Measurements from ENCODE around the gene IKBKE.

GRCh38 chr1:206516728-206516990 is 46.4 kb downstream of the IKBKE start:
- TF ChIP-seq, protein P1, sequence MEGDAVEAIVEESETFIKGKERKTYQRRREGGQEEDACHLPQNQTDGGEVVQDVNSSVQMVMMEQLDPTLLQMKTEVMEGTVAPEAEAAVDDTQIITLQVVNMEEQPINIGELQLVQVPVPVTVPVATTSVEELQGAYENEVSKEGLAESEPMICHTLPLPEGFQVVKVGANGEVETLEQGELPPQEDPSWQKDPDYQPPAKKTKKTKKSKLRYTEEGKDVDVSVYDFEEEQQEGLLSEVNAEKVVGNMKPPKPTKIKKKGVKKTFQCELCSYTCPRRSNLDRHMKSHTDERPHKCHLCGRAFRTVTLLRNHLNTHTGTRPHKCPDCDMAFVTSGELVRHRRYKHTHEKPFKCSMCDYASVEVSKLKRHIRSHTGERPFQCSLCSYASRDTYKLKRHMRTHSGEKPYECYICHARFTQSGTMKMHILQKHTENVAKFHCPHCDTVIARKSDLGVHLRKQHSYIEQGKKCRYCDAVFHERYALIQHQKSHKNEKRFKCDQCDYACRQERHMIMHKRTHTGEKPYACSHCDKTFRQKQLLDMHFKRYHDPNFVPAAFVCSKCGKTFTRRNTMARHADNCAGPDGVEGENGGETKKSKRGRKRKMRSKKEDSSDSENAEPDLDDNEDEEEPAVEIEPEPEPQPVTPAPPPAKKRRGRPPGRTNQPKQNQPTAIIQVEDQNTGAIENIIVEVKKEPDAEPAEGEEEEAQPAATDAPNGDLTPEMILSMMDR (optimal IDR thresholded peaks at IDR 0.05 in 1 of 3, IDR thresholded peaks at IDR 0.05 in 1 of 3, conservative IDR thresholded peaks at IDR 0.05 in 1 of 3; ENCODE audit: extremely low read depth in 1 of 3, insufficient read depth in 2 of 3, low read length in 3 of 3), result no peak
- no peak for TF ChIP-seq EZH2 (IDR thresholded peaks at IDR 0.05; ENCODE audit: low read length)

Measured in keratinocyte (primary cell).